HUDEP-2 (cell line): ENCODE results near the gene SPAAR.
A peak's percentile ranks its signal among the peaks of the same experiment; 100 is the strongest.
"Not testable (repeated sequence)": the region's sequence is repeated elsewhere in the genome, so short reads cannot be mapped to it uniquely, and the experiment has no call there.

ENCODE experiments used
- DNase-seq, 76 experiments: peaks; one replicate each; lab custom pipeline; 2025; ENCODE audit not compliant: unreplicated experiment in 76 of 76; lab: John Stamatoyannopoulos, UW

SPAAR gene, protein sequence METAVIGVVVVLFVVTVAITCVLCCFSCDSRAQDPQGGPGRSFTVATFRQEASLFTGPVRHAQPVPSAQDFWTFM

DNA sequence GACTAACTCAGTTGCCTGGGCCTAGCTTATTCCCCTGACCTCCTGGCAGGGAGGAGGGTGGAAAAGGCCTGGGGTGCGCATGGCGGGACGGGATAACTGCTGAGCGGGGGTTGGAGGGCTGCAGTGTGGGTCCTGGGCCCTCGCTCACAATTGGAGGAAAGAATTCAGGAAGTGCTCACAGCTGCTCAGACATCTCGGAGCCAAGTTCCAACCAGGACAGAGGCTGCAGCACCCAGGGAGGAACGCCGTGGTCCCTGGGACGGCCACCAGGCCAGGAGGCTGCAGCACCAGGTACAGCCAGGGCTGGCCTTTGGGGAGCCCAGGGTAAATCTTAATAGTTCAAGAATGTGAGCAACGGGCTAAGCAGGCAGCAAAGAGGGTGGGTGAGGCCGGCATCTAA lies at the start of gene SPAAR:
Gene SPAAR, plus strand, starts transcription at position 217 of the 400 bp plus-strand sequence. CDS start 974 bp downstream, outside the sequence.
- no peak for DNase-seq

DNA sequence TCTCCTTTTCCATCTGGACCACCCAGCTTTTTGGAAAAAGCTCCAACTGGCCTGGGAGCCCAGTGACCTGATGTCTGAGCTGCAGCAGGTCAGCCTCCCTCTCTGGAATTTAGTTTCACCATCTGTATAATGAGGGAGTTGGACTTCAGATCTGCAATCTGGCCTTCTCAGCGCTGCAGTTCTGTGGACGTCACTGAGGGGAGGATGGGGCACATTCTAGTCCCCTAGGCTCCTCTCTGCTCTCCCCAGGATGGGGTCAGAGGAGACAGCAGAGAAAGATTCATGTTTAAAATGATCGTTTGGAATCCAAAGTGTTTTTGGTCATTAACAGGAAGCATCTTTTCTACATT lies 49.3 kb upstream of the SPAAR start:
- no peak for DNase-seq

DNA sequence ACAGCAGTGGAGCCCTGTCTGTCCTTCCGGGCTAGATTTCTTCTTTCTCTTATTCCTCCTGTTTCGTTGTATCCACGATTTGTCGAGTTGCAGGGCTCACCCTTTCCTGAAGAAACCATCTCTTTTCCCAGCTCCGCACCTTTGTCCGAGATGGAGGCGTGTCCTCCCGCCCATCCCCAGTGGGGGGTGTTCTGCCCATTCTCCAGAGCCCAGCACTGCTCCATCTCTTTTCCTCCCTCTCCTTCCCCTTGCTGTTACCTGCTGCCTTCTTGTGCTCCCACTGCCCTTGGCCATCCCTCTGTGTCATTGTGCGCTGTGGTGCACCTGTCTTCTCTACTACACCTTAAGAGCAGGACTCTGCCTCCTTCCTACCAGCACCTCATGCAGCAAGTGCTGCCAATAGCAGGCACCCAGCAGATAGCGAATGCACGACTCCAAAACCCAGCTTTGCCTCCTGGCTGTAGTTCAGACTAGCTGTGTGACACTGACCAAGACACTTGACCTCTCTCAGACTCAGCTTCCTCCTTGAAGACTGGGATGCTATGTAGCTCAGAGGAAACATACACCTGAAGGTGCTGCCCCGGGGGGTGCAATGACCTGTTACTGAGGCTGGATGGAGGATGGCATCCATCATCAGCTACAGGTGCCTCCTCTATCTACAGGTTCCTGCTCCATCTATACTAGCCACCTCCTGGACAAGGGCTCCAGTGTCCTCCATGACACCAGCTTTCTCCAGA lies 48.0 kb upstream of the SPAAR start:
- no peak for DNase-seq

DNA sequence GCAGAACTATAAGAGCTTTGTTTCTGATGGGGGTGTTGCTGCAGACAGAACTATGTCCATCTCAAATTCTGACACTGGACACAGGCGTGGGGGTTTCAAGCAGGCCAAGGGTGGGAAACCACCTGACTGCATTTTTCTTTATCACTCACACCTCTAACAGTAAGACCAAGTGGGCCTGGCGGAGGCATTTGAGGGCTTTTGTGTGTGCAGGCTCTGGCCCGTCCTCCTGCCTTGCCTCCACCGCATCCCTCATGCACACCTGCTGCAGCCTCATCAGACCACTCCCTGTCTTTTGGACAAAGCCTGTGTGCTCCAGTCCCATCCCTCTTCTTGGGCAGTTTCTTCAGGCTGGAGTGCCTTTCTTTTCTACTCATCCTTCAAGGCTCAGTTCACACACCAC lies 47.0 kb upstream of the SPAAR start:
- DNase-seq, result no peak

DNA sequence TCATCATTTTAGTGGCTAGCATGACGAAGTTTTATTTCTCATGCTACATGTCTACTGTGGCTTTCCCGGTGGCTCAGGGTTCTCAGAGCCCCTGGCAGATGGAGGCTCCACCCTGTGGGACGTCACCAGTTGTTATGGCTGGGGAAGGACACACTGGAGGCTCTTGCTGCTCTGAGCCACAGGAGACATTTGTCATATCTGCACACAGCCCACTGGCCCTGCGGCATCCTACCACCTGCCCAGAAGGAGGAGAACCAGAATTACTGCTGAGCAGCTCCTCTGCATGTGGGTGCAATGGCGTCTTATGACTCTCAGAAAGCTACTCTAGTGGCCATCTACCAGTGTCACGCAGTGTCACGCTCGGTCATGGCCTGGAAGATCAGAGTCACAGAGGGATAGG lies 45.7 kb upstream of the SPAAR start:
- no peak for DNase-seq

DNA sequence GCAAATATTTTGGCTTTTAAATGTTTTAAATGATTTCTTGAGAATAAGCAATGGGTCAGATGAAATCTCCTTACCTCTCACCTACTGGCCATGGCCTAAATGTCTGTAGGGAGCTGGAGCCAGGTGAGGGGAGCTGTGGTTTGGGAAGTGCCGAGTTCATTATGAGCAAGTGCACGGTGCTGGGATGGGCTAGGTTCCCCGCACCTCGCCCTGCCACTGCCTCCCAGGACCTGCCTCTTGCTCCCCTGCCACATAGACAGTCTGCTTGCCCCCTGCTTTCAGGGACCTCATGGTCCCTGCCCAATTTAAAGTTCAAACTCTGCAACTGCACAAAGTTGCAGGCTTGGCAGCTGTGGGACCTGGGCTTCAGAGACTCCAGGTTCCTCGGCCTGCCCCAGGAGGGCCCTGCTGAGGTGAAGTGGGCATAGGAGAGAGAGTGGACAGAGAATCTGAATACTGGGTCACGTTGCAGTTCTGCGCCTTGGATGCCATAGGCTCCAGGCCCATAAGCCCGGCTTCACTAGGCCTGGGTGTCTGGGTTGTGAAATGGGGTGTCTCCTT lies 44.5 kb upstream of the SPAAR start:
- DNase-seq, result no peak

DNA sequence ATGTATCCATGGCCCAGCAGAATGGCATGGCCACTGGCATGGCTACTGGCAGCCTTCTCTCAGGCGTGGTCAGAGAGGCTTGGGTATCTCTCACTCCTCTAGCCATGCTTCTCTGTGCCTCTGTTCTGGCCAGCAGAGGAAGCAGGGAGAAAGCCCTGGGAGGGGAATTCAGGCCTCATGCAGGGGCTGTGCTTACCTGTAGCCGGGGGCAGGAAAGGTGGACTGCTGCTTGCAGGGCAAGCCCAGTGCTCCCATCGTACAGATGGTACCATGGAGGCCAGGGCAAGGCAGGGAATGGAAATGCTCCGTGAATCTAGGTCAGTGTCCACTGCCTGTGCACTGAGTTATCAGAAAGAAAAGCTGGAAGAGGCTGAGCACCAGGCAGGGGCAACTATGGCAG lies 41.8 kb upstream of the SPAAR start:
- DNase-seq, result no peak

DNA sequence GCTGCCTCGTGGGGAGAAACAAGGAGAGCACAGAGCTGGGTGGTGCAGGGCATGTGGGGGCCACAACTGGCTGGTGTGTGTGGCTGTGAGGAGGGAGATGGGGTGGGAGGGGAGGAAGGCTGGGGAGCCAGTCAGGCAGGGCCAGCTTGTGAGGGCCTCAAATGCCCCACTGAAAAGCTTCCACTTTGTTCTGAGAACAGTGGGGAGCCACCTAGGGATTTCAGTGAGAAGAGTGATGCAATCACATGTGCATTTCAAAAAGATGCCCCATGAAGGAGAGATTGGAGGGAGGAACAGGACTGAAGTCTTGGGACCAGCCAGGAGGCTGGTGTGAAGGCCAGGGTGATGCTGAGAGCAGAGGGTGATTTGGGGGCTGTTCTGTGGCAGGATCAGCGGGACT lies 40.4 kb upstream of the SPAAR start:
- no peak for DNase-seq

DNA sequence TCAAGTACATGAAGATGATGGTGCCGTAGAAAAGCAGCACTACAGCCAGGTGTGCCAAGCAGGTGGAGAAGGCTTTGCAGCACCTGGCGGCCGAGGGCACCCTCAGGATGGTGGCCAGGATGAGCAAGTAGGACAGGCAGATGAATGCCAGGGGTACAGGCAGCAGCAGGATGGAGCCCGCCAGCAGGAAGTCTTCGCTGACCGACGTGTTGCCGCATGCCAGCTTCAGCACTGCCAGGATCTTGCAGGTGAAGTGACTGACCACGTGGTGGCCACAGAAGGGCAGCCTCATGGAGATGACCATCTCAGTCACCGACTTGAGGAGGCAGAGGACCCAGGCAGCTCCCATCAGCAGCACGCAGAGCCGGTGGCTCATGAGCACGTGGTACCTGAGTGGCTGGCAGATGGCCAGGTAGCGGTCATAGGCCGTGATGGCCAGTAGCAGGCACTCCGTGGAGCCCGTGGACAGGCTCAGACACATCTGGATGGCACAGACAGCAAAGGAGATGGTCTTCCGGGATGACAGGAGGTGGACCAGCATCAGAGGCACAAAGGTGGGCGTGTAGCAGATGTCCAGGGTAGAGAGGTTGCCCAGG lies 39.6 kb upstream of the SPAAR start:
- no peak for DNase-seq

DNA sequence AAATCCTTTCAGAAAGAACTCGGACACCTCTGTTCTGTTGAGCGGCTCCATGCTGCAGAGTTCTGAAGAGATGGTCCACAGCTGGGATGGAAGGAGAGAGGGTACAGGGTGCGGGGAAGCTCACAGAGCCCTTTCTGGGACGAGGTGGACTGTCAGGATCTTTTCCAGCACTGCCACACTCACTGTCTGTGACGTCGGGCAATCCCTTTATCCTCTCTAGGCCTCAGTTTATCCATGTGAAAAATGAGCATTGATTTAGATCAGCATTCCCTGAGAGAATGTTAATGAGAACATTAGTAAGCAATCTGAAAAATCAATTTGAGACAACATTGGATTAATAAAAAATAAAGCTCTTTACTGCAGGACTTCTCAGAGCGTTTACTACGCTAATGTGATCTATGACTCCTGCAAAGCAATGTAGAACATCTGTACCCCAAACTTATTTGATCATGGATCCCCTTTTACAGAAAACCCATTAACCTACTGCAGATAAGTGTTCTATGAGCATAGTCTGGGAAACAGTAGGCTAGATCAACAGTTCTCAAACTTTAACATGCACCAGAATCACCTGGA lies 38.9 kb upstream of the SPAAR start, which contains the start of gene OR13J1:
Gene OR13J1, minus strand, starts transcription at position 51 of the 573 bp plus-strand sequence. Its CDS starts 0 bp downstream, at position 51.
- DNase-seq, result no peak

DNA sequence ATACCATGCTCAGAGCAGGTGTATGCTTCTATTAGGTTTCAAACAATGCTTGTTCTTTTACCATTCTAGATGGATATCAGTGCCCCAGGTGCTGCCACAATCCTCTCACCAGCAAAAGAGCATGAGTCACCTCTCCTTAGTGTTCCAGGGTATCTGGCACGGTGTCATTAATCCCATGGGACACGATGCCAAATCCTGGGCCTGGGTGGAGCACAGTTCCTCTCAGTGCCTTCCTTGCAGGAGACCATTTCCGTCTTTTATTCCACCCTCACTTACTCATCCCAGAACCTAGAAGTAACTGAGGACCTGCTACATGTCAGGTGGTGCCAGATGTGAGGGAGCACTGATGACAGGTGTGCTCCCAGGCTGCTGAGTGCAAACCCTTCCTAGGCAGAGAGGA lies 37.7 kb upstream of the SPAAR start:
- no peak for DNase-seq

DNA sequence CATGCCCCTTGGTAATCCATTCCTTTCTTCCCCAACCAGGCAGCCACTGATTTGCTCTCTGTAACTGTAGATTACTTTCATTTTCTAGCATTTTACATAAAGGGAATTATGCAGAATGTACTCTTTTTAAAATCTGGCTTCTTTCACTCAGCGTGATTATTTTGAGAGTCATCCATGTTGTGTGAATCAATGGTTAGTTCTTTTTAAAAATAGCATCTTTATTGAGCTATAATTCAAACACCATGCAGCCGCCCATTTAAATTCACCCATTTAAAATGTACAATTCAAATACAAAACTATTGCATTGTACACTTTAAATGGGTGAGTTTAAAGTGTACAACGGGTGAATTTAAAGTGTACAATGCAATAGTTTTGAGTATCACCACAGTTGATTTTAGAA lies 36.8 kb upstream of the SPAAR start:
- no peak for DNase-seq

DNA sequence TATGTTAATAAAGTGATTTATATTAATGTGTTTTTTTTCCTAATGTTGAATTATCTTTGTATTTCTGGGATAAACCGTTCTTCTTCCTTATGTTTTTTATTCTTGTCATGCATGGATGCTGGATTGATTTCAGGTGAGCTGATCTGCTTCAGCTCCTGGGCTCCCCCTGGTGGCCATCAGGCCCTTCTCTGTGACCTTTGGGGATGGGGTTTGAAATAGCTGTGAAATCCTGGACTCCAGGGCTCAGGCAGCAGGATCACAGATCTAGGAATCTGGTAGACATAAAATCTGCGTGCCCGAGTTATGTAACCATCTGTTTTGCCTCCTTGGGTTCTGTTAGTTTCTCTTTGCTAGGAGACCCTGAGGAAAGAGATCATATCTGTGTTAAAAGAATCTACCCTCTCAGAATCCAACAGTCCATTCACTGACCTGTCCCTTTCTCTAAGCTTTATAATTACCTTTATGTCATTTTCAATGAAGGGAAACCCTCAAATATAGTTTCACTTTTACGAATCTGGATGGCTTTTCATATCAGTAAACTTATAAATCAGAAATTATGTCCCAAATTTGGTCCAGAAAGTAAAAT lies 26.9 kb upstream of the SPAAR start:
- DNase-seq, result peak in 57 of 76 experiments; percentile 5 to 75 (median 41)

DNA sequence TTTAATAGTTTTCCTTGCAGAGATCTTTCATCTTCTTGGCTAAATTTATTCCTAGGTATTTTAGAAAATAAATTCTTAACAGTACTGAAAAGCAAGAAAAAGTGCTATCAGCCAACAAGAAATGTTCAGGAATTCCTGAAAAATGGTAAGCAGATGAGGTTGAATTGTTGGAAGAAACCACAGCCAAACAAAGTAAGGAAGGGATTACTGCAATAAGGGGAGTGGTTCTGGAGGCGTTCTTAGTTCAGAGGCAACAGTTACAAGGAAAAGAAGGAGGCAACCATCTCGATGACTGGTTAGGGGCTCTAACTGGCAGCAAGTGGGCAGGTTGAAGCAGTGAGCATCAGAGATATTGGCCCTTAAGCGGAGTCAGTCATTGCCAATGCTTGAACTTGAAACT lies 26.3 kb upstream of the SPAAR start:
- no peak for DNase-seq

DNA sequence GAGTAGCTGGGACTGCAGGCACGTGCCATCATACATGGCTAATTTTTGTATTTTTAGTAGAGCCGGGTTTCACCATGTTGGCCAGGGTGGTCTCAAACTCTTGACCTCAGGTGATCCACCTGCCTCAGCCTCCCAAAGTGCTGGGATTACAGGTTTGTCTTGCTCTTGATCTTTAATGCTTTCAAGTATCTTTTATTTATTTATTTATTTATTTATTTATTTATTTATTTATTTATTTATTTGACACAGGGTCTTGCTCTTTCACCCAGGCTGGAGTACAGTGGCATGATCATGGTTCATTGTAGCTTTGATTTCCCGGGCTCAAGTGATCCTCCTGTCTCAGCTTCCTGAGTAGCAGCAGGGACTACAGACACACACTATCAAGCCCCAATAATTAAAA lies 24.4 kb upstream of the SPAAR start:
- not testable (repeated sequence) for DNase-seq

DNA sequence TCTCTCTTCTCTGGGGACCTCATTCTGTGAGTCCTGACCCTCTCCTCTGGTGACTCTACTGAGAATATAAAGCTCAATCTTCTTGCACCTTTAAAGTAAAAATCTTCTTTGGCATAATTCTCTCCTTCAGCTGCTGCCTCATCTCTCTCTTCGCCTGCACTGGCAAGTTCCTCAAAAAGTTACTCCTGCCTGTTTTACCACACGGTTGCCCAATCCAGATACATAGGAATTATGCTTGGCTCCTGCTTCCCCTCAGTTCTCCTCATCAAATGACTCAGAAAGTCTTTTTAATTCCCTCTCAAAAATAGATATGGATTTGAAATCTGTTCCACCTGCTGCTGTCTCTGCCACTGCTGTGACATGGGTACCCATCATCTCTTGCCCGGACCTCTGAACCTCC lies 17.6 kb upstream of the SPAAR start:
- DNase-seq, result no peak

DNA sequence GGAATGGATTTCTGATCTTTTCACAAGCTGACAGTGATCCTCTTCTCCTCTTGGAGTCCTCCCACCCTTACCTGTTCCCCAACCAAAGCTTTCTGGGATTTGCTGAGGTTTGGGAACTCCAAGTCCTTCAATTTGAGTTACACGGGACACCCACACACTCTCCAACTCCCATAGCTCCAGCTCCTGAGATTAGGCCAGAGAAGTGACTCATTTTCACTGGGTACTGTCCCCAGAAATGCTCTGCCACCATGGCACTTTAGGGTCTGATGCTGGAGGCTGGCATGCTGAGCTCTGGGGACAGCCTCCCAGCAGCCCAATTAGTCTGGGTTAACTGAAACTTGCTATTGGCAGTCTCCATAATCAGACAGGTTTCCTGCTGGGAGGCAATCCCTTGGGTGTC lies 17.2 kb upstream of the SPAAR start:
- DNase-seq, result no peak

DNA sequence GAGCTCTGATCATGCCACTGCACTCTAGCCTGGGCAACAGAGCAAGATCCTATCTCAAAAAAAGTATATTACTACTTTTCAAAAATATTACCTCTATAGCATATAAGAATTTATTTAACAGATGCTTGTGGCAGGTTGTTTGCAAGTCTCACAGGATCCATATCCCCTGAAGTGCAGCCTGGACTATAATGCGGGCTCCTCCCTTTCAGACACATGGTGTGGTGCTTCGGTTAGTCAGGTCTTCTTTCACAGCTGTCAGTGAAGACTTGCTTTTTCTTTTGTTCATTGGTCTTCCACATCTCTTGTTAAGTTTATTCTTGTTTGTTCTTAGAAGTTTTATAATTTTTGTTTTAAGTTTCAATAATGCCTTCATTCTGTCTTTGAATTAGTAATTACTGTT lies 12.7 kb upstream of the SPAAR start:
- DNase-seq, result no peak

DNA sequence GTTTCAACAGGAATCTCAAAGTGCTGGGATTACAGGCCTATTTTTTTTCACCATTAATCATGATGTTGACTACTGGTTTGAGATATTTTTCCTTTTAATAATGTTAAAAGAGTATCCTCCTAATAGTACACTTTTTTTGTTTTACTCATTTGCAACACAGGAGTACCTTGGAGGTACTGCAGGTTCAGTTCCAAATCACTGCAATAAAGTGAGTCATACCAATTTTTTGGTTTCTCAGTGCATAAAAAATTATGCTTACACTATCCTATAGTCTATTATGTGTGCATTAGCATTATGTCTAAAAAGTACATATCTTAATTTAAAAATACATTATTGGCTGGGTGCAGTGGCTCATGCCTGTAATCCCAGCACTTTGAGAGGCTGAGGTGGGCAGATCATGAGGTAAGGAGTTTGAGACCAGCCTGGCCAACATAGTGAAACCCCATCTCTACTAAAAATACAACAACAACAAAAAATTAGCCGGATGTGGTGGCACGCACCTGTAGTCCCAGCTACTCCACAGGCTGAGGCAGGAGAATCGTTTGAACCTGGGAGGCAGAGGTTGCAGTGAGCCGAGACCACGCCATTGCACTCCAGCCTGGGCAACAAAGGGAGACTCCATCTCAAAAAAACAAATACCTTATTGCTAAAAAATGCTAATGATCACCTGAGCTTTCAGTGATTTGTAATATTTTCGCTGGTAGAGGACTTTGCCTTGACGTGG lies 11.8 kb upstream of the SPAAR start:
- DNase-seq, result not testable (repeated sequence)

DNA sequence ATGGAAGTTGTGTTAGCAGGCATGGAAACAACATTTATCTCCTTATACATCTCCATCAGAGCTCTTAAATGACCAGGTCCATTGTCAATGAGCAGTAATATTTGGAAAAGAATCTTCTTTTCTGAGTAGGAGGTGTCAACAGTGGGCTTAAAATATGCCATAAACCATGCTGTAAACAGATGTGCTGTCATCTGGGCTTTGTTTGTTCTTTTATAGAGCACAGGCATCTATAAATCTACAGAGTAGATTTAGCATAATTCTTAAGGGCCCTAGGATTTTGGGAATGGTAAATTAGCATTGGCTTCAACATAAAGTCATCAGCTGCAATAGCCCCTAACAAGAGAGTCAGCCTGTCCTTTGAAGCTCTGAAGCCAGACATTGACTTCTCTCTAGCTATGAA lies 11.0 kb upstream of the SPAAR start:
- no peak for DNase-seq

DNA sequence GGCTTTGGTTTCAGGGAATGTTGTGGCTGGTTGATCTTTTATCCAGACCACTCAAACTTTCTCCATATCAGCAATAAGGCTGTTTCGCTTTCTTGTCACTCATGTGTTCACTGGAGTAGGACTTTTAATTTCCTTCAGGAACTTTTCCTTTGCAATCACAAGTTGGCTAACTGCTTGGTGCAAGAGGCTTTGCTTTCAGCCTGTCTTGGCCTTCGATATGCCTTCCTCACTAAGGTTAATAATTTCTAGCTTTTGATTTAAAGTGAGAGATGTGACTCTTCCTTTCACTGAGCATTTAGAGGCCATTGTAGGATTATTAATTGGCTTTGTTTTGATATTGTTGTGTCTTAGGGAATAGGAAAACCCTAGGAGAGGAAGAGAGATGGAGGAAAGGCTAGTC lies 10.3 kb upstream of the SPAAR start:
- no peak for DNase-seq
